Mucosa of rectum (tissue), 2 donors: ENCODE results near the gene DIS3L2.
"Not testable (repeated sequence)": the region's sequence is repeated elsewhere in the genome, so short reads cannot be mapped to it uniquely, and the experiment has no call there.

Experiments used
- H3K27ac ChIP-seq, 2 donors: one replicate each; pipeline ENCODE4 v1.7.0; 2013; ENCODE audit warnings: inconsistent platforms in 2 of 2, low read depth in 2 of 2, low read length in 2 of 2
- H3K27me3 ChIP-seq, 2 donors: one replicate each; pipeline ENCODE4 v1.7.0; 2013; ENCODE audit warnings: low read length in 2 of 2; ENCODE audit not compliant: control insufficient read depth in 2 of 2, insufficient read depth in 2 of 2
- H3K36me3 ChIP-seq, 2 donors: one replicate each; pipeline ENCODE4 v1.7.0; 2013; ENCODE audit warnings: low read length in 2 of 2; ENCODE audit not compliant: control insufficient read depth in 2 of 2, insufficient read depth in 2 of 2
- H3K4me1 ChIP-seq, 2 donors: one replicate each; pipeline ENCODE4 v1.7.0; 2013; ENCODE audit warnings: low read length in 2 of 2, mild to moderate bottlenecking in 1 of 2; ENCODE audit not compliant: control insufficient read depth in 2 of 2, insufficient read depth in 2 of 2
- H3K4me3 ChIP-seq, 2 donors: one replicate each; pipeline ENCODE4 v1.7.0; 2013; ENCODE audit warnings: low read length in 2 of 2
- H3K9ac ChIP-seq, 2 donors: one replicate each; pipeline ENCODE4 v1.7.0; 2013; ENCODE audit warnings: low read length in 2 of 2, low read depth in 1 of 2, mild to moderate bottlenecking in 1 of 2
- H3K9me3 ChIP-seq, 2 donors: one replicate each; pipeline ENCODE4 v1.7.0; 2013; ENCODE audit warnings: low read length in 2 of 2; ENCODE audit not compliant: control insufficient read depth in 2 of 2
- donor health status: healthy.
- donor health status: Normal muscosa, but diverticular disease.

DIS3L2 gene

DNA sequence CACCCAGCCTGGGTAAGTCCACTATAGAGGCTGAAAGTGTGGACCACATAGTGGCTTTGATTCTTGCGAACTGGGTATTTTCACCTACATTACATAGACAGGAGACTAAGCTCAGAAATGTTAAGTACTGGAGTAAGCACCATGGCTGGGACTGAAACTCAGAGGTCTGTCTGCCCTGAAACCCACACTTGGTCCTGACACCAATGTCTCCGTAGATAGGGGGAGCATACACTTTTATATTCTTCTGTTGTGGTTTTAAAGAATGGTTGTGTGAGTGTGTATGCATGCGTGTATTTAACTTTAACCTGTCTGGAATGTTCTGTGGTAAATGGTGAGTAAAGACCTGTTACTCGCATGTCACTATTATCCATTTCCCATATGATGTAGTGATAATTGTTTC is 25.0 kb upstream of the DIS3L2 start:
- Histone ChIP-seq H3K36me3 (no peaks in the 10 kb centered on the region), H3K9ac (no peak overlapping the region), H3K4me3 (no peak overlapping the region), H3K27ac (no peak overlapping the region), H3K9me3 (no peaks in the 10 kb centered on the region), H3K4me1 (no peaks in the 10 kb centered on the region), H3K27me3 (no peaks in the 10 kb centered on the region)

DNA sequence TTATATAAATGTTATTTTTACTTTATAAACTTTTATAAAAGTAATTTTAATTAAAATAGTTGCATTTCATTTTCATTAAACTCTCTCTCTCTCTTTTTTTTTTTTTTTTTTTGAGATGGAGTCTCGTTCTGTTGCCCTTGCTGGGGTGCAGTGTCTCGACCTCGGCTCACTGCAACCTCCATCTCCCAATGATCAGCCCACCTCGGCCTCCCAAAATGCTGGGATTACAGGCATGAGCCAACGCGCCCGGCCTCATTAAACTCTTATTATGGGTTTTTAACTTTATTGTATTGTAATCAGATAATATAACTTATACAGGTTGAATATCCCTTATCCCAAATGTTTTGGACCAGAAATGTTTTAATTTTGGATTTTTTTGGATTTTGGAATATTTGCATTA is 24.5 kb upstream of the DIS3L2 start:
- no peaks in the 10 kb centered on the region for H3K9me3 ChIP-seq
- H3K4me1 ChIP-seq: no peaks in the 10 kb centered on the region
- no peak overlapping the region for H3K9ac ChIP-seq
- H3K27me3 ChIP-seq: peaks cover 0 to 3% of the 10 kb centered on the region in 2 donors
- H3K36me3 ChIP-seq: no peaks in the 10 kb centered on the region
- H3K4me3 ChIP-seq: no peak overlapping the region
- H3K27ac ChIP-seq: no peak overlapping the region

DNA sequence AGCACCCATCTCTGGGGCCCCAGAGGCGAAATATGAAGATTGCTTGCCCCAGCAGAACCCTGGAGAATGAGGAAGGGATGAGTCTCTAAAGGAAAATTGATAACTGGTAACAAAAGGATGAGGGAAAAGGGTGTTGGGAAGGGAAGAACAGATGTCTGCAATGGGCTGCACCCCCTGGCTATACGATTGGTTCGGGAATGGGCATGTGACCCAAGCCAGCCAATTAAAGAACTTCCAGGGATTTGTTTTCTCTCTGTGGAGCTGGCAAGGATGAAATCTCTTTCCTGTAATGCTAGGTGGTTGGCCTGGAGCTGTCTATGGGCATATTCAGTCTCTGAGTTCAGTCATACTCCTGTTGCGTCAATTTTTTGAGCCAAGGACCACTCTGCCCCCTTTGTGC is 22.5 kb upstream of the DIS3L2 start:
- H3K9ac ChIP-seq: no peak overlapping the region
- no peaks in the 10 kb centered on the region for H3K36me3 ChIP-seq
- H3K27ac ChIP-seq: no peak overlapping the region
- no peak overlapping the region for H3K4me3 ChIP-seq
- H3K4me1 ChIP-seq: no peaks in the 10 kb centered on the region
- H3K27me3 ChIP-seq: peaks cover 0 to 3% of the 10 kb centered on the region in 2 donors
- no peaks in the 10 kb centered on the region for H3K9me3 ChIP-seq

DNA sequence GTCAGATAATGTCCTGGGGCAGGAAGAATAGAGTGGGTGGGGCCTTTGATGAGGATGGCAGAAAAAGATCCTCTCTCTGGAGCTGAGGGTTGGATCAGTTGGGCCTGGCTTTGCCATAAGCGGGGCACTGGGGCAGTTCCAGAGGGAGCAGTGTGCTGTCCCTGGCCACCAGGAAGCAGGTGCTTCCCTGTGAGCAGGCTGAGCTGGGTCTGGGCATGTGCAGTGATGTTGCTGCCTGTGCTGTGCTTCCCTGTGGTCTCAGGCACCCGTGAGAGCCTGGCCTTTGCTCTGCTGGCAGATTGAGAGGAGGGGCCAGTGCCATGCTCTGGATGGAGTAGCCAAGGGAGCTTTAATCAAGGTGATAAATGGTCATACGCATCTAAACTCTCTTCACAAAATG is 20.7 kb upstream of the DIS3L2 start:
- H3K9me3 ChIP-seq: no peaks in the 10 kb centered on the region
- no peak overlapping the region for H3K27ac ChIP-seq
- H3K36me3 ChIP-seq: no peaks in the 10 kb centered on the region
- no peaks in the 10 kb centered on the region for H3K4me1 ChIP-seq
- H3K9ac ChIP-seq: no peak overlapping the region
- H3K4me3 ChIP-seq: no peak overlapping the region
- H3K27me3 ChIP-seq: peaks cover 0 to 3% of the 10 kb centered on the region in 2 donors

DNA sequence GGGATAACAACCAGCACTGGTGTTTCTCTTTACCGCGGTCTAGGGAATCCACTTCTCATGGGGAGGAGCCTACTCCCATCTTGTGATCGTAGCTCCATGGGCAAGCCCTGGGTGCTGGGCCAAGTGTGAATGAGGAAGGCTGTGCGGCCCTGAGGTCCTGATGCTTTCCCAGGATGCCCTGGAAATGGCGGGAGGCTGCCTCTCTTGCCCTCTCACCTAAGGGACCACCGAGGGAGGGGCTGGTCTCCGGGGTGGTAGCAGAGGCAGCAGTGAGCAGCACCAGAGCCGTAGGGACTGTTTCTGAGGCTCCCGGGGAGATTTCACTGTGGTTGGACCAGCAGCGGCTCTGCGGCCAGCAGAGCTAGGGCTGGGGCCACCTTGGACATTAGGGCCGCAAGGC is 19.8 kb upstream of the DIS3L2 start:
- Histone ChIP-seq H3K4me1 (no peaks in the 10 kb centered on the region), H3K27me3 (peaks cover 0 to 8% of the 10 kb centered on the region in 2 donors), H3K27ac (no peak overlapping the region), H3K9ac (no peak overlapping the region), H3K36me3 (no peaks in the 10 kb centered on the region), H3K9me3 (no peaks in the 10 kb centered on the region), H3K4me3 (no peak overlapping the region)

DNA sequence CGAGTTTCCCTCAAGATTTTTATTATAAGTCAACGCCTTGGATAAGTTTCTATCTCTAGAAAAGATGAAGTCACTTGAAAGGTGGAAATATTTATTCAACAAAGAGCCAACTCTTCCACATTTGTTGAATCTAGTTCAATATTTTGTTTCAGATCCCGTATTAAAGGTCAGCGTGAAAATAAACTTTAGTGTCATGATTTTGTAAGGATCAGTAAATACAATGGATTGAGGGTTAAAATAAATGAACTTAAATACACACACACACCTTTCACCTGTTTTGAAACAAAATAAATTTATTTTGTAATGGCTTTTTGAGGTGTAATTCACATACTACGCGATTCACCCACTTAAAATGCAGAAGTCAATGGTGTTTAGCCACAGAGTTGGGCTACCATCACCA is 19.3 kb upstream of the DIS3L2 start:
- peaks cover 0 to 9% of the 10 kb centered on the region in 2 donors for H3K27me3 ChIP-seq
- no peak overlapping the region for H3K9ac ChIP-seq
- H3K4me1 ChIP-seq: no peaks in the 10 kb centered on the region
- H3K9me3 ChIP-seq: no peaks in the 10 kb centered on the region
- H3K36me3 ChIP-seq: no peaks in the 10 kb centered on the region
- no peak overlapping the region for H3K4me3 ChIP-seq
- H3K27ac ChIP-seq: no peak overlapping the region

DNA sequence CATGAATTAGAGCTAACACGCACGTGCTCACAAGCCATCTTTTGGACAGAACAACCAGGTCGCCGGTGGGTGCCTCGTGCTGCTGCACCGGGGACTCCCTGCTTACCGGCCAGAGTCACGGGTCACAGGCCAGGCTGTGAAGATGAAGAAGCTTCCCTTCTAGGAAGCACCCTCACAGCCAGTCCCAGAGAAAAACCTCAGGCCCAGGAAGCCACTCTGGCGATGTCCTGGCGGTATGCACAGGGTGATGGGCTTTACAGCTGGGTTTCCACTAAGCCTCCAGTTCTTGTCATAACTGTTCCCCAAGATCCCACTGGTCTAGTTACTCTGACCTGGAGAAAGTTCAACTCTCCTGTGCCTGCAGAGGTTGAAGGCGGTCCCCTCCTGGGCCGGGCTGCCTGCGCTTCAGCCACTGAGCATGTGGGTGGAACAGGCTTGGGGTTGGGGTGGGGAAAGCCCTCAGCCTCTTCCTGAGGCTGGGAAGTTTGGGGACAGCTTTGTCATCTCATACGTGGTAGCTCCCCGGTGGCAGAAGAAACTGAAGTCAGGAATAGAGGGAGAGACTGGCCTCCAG is 15.2 kb upstream of the DIS3L2 start:
- Histone ChIP-seq H3K27me3 (peaks cover 0 to 14% of the 10 kb centered on the region in 2 donors), H3K4me1 (no peaks in the 10 kb centered on the region)

DNA sequence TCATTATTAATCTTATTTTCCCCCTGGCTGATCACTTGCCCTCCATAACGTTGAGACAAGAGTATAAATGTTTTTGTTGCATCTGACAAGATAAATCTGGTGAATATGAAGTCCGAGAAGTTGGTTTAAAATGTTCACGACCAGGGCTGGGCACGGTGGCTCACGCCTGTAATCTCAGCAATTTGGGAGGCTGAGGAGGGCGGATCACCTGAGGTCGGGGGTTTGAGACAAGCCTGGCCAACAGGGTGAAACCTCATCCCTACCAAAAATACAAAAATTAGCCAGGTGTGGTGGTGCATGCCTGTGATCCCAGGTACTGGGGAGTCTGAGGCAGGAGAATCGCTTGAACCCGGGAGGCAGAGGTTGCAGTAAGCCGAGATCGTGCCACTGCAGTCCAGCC is 14.4 kb upstream of the DIS3L2 start:
- H3K9ac ChIP-seq, H3K9me3 ChIP-seq, H3K36me3 ChIP-seq, H3K4me1 ChIP-seq, H3K4me3 ChIP-seq, H3K27ac ChIP-seq: not testable (repeated sequence)
- H3K27me3 ChIP-seq: peaks cover 0 to 11% of the 10 kb centered on the region in 2 donors

More for the DNA sequence above, 15.2 kb upstream of the DIS3L2 start:
- H3K27ac ChIP-seq: no peak overlapping the region
- H3K36me3 ChIP-seq: no peaks in the 10 kb centered on the region
- no peak overlapping the region for H3K9ac ChIP-seq
- H3K9me3 ChIP-seq: no peaks in the 10 kb centered on the region
- no peak overlapping the region for H3K4me3 ChIP-seq

DNA sequence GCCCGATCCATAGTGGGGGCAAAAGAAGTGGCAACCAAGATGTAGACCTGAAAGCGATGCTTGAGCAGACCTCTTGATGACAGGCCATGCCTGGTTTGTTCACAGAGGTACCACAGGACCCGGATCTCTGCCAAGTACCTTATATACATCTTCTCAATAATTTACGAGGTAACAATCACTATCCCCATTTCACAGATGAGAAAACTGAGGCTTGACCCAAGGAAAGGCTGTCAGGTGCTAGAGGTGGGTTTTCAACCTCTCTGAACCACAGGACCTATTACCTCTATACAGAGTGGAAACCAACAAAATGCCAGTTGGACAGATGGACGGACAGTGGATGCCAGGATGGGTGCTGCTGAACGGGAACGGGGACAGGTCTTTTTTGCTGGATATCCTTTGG is 13.8 kb upstream of the DIS3L2 start:
- Histone ChIP-seq H3K27ac (no peak overlapping the region), H3K4me3 (no peak overlapping the region), H3K27me3 (peaks cover 0 to 11% of the 10 kb centered on the region in 2 donors), H3K9me3 (no peaks in the 10 kb centered on the region), H3K4me1 (no peaks in the 10 kb centered on the region), H3K36me3 (no peaks in the 10 kb centered on the region), H3K9ac (no peak overlapping the region)

DNA sequence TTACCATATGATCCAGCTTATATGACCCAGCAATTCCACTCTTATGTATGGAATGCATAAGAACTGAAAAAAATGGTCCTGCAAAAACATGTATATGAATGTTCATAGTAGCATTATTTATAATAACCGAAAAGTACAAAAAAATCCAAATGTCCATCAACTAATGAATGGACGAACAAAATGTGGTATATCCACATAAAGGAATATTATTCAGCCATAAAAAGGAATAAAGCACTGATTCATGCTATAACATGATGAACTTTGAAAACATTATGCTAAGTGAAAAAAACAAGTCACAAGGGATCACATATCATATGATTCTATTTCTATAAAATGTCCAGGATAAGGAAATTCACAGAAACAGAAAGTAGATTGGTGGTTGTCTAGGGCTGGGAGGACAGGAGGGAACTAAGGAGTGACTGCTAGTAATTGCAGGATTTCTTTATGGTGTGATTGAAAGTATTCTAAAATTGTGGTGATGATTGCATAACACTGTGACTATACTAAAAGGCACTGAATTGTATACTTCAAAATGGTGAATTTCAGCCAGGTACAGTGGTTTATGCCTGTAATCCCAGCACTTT is 10.0 kb upstream of the DIS3L2 start:
- Histone ChIP-seq H3K36me3 (no peaks in the 10 kb centered on the region), H3K9ac (no peak overlapping the region), H3K27me3 (peaks cover 0 to 7% of the 10 kb centered on the region in 2 donors), H3K9me3 (no peaks in the 10 kb centered on the region), H3K4me1 (no peaks in the 10 kb centered on the region), H3K4me3 (no peak overlapping the region), H3K27ac (no peak overlapping the region)
